H1 (cell line): Measurements from ENCODE around the gene GNGT2. TPM values are rescaled to one million over a fixed set of nuclear protein-coding genes. Genes with fewer than 3 reads are reported as not detected.

Experiments used
- CTCF ChIA-PET: fragments of 300-600 bp; sonication (Branson Sonifier 250); formaldehyde crosslinking; loops from one replicate; lab custom pipeline; 2021; ENCODE audit not compliant: partially characterized antibody; lab: Charles Lee
- POLR2A ChIA-PET: fragments of 300-600 bp; sonication (Branson Sonifier 250); formaldehyde crosslinking; loops from one replicate; lab custom pipeline; 2021; ENCODE audit warnings: inconsistent platforms; ENCODE audit not compliant: partially characterized antibody; lab: Charles Lee
- DNase-seq, 2 experiments: peaks; one replicate each; pipeline versions ENCODE4 v3.0.0 to v3.0.0-alpha.2; 2010 to 2022; ENCODE audit warnings: low spot score in 2 of 2, low read depth in 1 of 2, mixed read lengths in 1 of 2
- FAIRE-seq: peaks from 2 replicates; lab custom pipeline; 2011; peaks lifted over from hg19 to GRCh38; lab: Jason Lieb, UNC
- H2AFZ ChIP-seq: 2 replicates; pipeline ENCODE4 v1.8.1; 2012; ENCODE audit warnings: low read length, inconsistent platforms
- H2AK5ac ChIP-seq: 2 replicates; pipeline ENCODE4 v1.6.1; 2013; ENCODE audit warnings: low read depth, low read length
- H2BK120ac ChIP-seq: replicated peaks from 2 replicates; pipeline ENCODE3; 2013; ENCODE audit warnings: low read depth, low read length, inconsistent platforms
- H2BK12ac ChIP-seq: 2 replicates; pipeline ENCODE4 v1.6.1; 2013; ENCODE audit warnings: low read depth, low read length
- H2BK15ac ChIP-seq: 2 replicates; pipeline ENCODE4 v1.6.1; 2013; ENCODE audit warnings: low read length
- H2BK20ac ChIP-seq: 2 replicates; pipeline ENCODE4 v1.6.1; 2013; ENCODE audit warnings: low read length
- H2BK5ac ChIP-seq: 2 replicates; pipeline ENCODE4 v1.6.1; 2013; ENCODE audit warnings: low read depth, low read length
- H3K14ac ChIP-seq: 2 replicates; pipeline ENCODE4 v1.6.1; 2013; ENCODE audit warnings: inconsistent platforms; ENCODE audit not compliant: insufficient read length
- H3K18ac ChIP-seq: 2 replicates; pipeline ENCODE4 v1.6.1; 2013; ENCODE audit warnings: low read length; ENCODE audit errors: extremely low read depth
- H3K23ac ChIP-seq: 2 replicates; pipeline ENCODE4 v1.6.1; 2013; ENCODE audit warnings: inconsistent platforms; ENCODE audit not compliant: insufficient read length
- H3K23me2 ChIP-seq: 2 replicates; pipeline ENCODE4 v1.6.1; 2013; ENCODE audit warnings: low read depth, low read length
- H3K27ac ChIP-seq: 2 replicates; pipeline ENCODE4 v1.6.1; 2011; ENCODE audit warnings: low read depth, low read length, inconsistent platforms
- H3K27me3 ChIP-seq, 4 experiments: replicated peaks in 1 of 4; 1 replicate in 1 of 4; 2 replicates in 3 of 4; pipeline versions ENCODE4 v1.6.1 to v1.8.1; 2011 to 2013; ENCODE audit warnings: low read length in 3 of 4, mild to moderate bottlenecking in 3 of 4, inconsistent platforms in 2 of 4, mixed read lengths in 2 of 4, moderate library complexity in 1 of 4; ENCODE audit not compliant: control insufficient read depth in 3 of 4, insufficient read depth in 3 of 4; ENCODE audit errors: extremely low read depth in 1 of 4
- H3K36me3 ChIP-seq, 4 experiments: 2 replicates each; pipeline versions ENCODE4 v1.6.1 to v1.8.1; 2011 to 2013; ENCODE audit warnings: mild to moderate bottlenecking in 4 of 4, low read length in 3 of 4, moderate library complexity in 2 of 4, control low read depth in 1 of 4, inconsistent platforms in 1 of 4; ENCODE audit not compliant: insufficient read depth in 4 of 4, control insufficient read depth in 2 of 4
- H3K4ac ChIP-seq: replicated peaks from 2 replicates; pipeline ENCODE3; 2013; ENCODE audit warnings: low read length, low read depth, mixed read lengths, inconsistent platforms; ENCODE audit not compliant: insufficient read length
- H3K4me1 ChIP-seq, 4 experiments: replicated peaks in 1 of 4; 1 replicate in 1 of 4; 2 replicates in 3 of 4; pipeline versions ENCODE4 v1.6.1 to v1.8.1; 2011 to 2013; ENCODE audit warnings: low read length in 3 of 4, inconsistent platforms in 2 of 4, mixed read lengths in 1 of 4; ENCODE audit not compliant: insufficient read depth in 4 of 4, control insufficient read depth in 3 of 4
- H3K4me2 ChIP-seq, 2 experiments: 2 replicates each; pipeline versions ENCODE4 v1.6.1 to v1.8.1; 2011 to 2013; ENCODE audit warnings: low read depth in 2 of 2, low read length in 2 of 2, control low read depth in 1 of 2, inconsistent platforms in 1 of 2, mild to moderate bottlenecking in 1 of 2; ENCODE audit not compliant: insufficient read depth in 1 of 2
- H3K4me3 ChIP-seq, 4 experiments: fragments of 200-600, 300-600 bp in 1 of 4; sonication (generic), shearing (Covaris generic), sonication (Bioruptor Twin) in 1 of 4; 2 replicates each; pipeline versions ENCODE4 v1.5.1 to v1.8.1; 2011 to 2016; ENCODE audit warnings: low read length in 4 of 4, low read depth in 3 of 4, control low read depth in 2 of 4, inconsistent platforms in 2 of 4, mild to moderate bottlenecking in 2 of 4, mixed read lengths in 1 of 4, moderate library complexity in 1 of 4; ENCODE audit not compliant: insufficient read depth in 2 of 4; ENCODE audit errors: extremely low read depth in 1 of 4
- H3K56ac ChIP-seq: replicated peaks from 2 replicates; pipeline ENCODE3; 2013; ENCODE audit warnings: low read depth, mild to moderate bottlenecking, mixed read lengths, low read length, inconsistent platforms; ENCODE audit not compliant: insufficient read length
- H3K79me1 ChIP-seq: 2 replicates; pipeline ENCODE4 v1.6.1; 2013; ENCODE audit warnings: low read depth, low read length, control low read depth
- H3K79me2 ChIP-seq, 2 experiments: 2 replicates each; pipeline versions ENCODE4 v1.6.1 to v1.8.1; 2012 to 2013; ENCODE audit warnings: low read length in 2 of 2, mild to moderate bottlenecking in 2 of 2, inconsistent platforms in 1 of 2; ENCODE audit not compliant: insufficient read depth in 2 of 2, control insufficient read depth in 1 of 2
- H3K9ac ChIP-seq, 4 experiments: replicated peaks in 1 of 4; 1 replicate in 1 of 4; 2 replicates in 3 of 4; pipeline versions ENCODE4 v1.6.1 to v1.8.1; 2011 to 2013; ENCODE audit warnings: low read depth in 3 of 4, low read length in 3 of 4, control low read depth in 2 of 4, mild to moderate bottlenecking in 2 of 4, moderate library complexity in 2 of 4, inconsistent platforms in 1 of 4; ENCODE audit errors: extremely low read depth in 1 of 4
- H3K9me3 ChIP-seq, 2 experiments: 2 replicates each; pipeline versions ENCODE4 v1.6.1 to v1.8.1; 2012 to 2013; ENCODE audit warnings: mild to moderate bottlenecking in 2 of 2, moderate library complexity in 2 of 2, control low read depth in 1 of 2, inconsistent platforms in 1 of 2, low read depth in 1 of 2, low read length in 1 of 2, mixed read lengths in 1 of 2; ENCODE audit not compliant: insufficient read depth in 2 of 2
- H4K20me1 ChIP-seq, 2 experiments: replicated peaks in 1 of 2; 2 replicates each; pipeline versions ENCODE3 to v1.8.1; 2011 to 2013; ENCODE audit warnings: inconsistent platforms in 2 of 2, low read length in 2 of 2, mild to moderate bottlenecking in 1 of 2; ENCODE audit not compliant: insufficient read depth in 2 of 2, control insufficient read depth in 1 of 2
- H4K5ac ChIP-seq: 2 replicates; pipeline ENCODE4 v1.6.1; 2013; ENCODE audit warnings: low read length, low read depth, mixed read lengths, inconsistent platforms; ENCODE audit not compliant: insufficient read length
- H4K8ac ChIP-seq: 2 replicates; pipeline ENCODE4 v1.8.0; 2013; ENCODE audit warnings: mild to moderate bottlenecking, moderate library complexity, low read length, inconsistent platforms; ENCODE audit not compliant: insufficient read depth; ENCODE audit errors: extremely low read depth
- H4K91ac ChIP-seq: replicated peaks from 2 replicates; pipeline ENCODE3; 2013; ENCODE audit warnings: low read length, mixed read lengths, inconsistent platforms; ENCODE audit not compliant: insufficient read length
- ASH2L ChIP-seq: fragments of 200-600, 300-600 bp; sonication (generic); IDR thresholded peaks from one replicate; pipeline ENCODE4 v1.7.1; 2017; ENCODE audit warnings: low read length
- CBX5 ChIP-seq: fragments of 300-800, 300-1000 bp; sonication (generic); IDR thresholded peaks from 2 replicates; pipeline ENCODE4 v1.7.1; 2016; ENCODE audit warnings: antibody characterized with exemption, low read length, low read depth
- JUN ChIP-seq: IDR thresholded peaks from 2 replicates; pipeline ENCODE4 v1.6.1; 2011; ENCODE audit warnings: low read depth, mild to moderate bottlenecking, improper control_type of control experiment, low read length
- KDM4A ChIP-seq: IDR thresholded peaks from one replicate; pipeline ENCODE4 v1.7.1; 2012; ENCODE audit warnings: low read depth, mild to moderate bottlenecking, moderate library complexity, low read length, inconsistent platforms; ENCODE audit not compliant: severe bottlenecking
- SAP30 ChIP-seq: fragments of 300-600 bp; sonication (generic); IDR thresholded peaks from 2 replicates; pipeline ENCODE4 v1.7.1; 2012; ENCODE audit warnings: low read length, moderate library complexity, mild to moderate bottlenecking, inconsistent platforms; ENCODE audit not compliant: insufficient read depth, insufficient replicate concordance
- SIRT6 ChIP-seq: IDR thresholded peaks from one replicate; pipeline ENCODE4 v1.7.1; 2012; ENCODE audit warnings: low read length, inconsistent platforms
- TAF1 ChIP-seq: IDR thresholded peaks from 2 replicates; pipeline ENCODE4 v1.6.1; 2011; ENCODE audit warnings: mild to moderate bottlenecking, low read depth, low read length
- WGBS, 2 experiments: shearing (Covaris generic) in 1 of 2; methylation state at CpG; one replicate each; pipeline versions ENCODE4 v1.1.6 to v1.1.7; 2013 to 2015; ENCODE audit warnings: low lambda C conversion rate in 2 of 2, mixed read lengths in 2 of 2, inconsistent platforms in 1 of 2, low coverage in 1 of 2, missing lambda C conversion rate in 1 of 2; ENCODE audit not compliant: insufficient replicate concordance in 2 of 2, insufficient coverage in 1 of 2, insufficient read length in 1 of 2; ENCODE audit errors: extremely low coverage in 1 of 2, missing lambda C conversion rate in 1 of 2; 5-methylcytosine and 5-hydroxymethylcytosine counted together
- polyA plus RNA-seq, 7 experiments: library from polyadenylated mRNA; depleted of rRNA in 3 of 7; stranded (reverse) in 5 of 7; unstranded in 2 of 7; fragments of >200 nt in 5 of 7; fragments of 200-250 nt in 2 of 7; gene quantifications; 1 replicate in 5 of 7; 2 replicates in 1 of 7; 4 replicates in 1 of 7; pipeline versions ENCODE4 v1.2.1 to v1.2.3, GENCODE V29; 2011 to 2013; ENCODE audit warnings: missing spikeins in 2 of 7, mixed read lengths in 2 of 7
- total RNA-seq: library from RNA; stranded (reverse); fragmentation: NEBNext Ultra II Directional; extraction: Animal tissue kit (Norgen Biotek cat#: 25700); gene quantifications from 2 replicates; pipeline ENCODE4 v1.2.1, GENCODE V29; 2021
- TF ChIP-seq, protein P1 (sequence below): IDR thresholded peaks from 2 replicates; pipeline ENCODE4 v1.6.1; 2012; ENCODE audit warnings: inconsistent platforms
- TF ChIP-seq, protein P2 (sequence below): IDR thresholded peaks from 2 replicates; pipeline ENCODE4 v1.6.1; 2011; ENCODE audit warnings: low read length, improper control_type of control experiment

The GNGT2 gene
- total and polyA plus RNA-seq, 2 of the 8 experiments (the other 6 are each of a cell fraction or from before 2014, with no cell fraction given) = 1.3 to 1.4 TPM

DNA sequence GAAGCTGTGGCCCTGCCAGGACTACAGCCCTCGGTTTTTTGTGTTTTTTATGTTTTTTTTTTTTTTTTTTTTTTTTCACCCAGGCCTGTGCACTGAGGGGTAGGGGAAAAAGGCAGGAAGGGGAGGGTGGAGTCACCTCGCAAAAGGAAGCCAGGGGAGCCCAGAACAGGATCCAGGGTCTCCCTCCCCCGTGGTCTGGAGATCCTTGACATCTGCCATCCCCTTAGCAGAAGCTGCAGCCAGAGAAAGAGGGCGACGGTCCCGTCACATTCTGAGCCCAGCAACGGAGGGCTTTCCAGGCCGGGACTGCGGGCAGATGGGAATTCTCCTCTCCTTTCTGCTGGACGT, 49.3 kb upstream of the GNGT2 start:
- no peak overlapping the region for H4K5ac ChIP-seq
- H4K91ac ChIP-seq = no peak overlapping the region
- WGBS, 2 experiments = 15% methylated on average over 9 of the region's 10 CpGs; no CpG with 5 or more reads in 1 of the 2 experiments
- FAIRE-seq (no peak), DNase-seq (no peak)
- H2BK120ac ChIP-seq = no peak overlapping the region
- no peak overlapping the region for H3K4ac ChIP-seq
- H3K79me1 ChIP-seq = no peaks in the 10 kb centered on the region
- no peaks in the 10 kb centered on the region for H3K9me3 ChIP-seq
- H2BK12ac ChIP-seq = no peak overlapping the region
- H3K27me3 ChIP-seq = peaks cover 2 to 16% (median 13%) of the 10 kb centered on the region in 4 experiments; a peak in 6 of 7 replicates
- H4K8ac ChIP-seq = no peak overlapping the region
- H2BK20ac ChIP-seq = no peak overlapping the region
- no peak overlapping the region for H3K18ac ChIP-seq
- H3K23me2 ChIP-seq = peaks cover 6% of the 10 kb centered on the region; the same call in 1 of the 2 replicates
- H3K4me1 ChIP-seq = peaks cover 0 to 3% (median 1%) of the 10 kb centered on the region in 4 experiments; a peak in 1 of 7 replicates
- ChIA-PET CTCF (interaction anchor here (0.8 to 3.5 kb wide), 8 partner anchors 13 to 66 kb away, joined by 3 to 11 read pairs (median 4); no protein-coding TSS in a partner anchor), POLR2A (interaction anchor here (1.5 to 1.7 kb wide), 2 partner anchors 8 to 329 kb away, joined by 4 read pairs; no protein-coding TSS in a partner anchor)
- no peak overlapping the region for H2BK5ac ChIP-seq
- no peak overlapping the region for H3K27ac ChIP-seq
- 0 out of 2 replicates have a peak overlapping the region, but pooled peaks have one; percentile 85 for H2AFZ ChIP-seq
- H3K4me3 ChIP-seq = peak overlapping the region; percentile 46 to 67 (median 60); a peak in 7 of 8 replicates
- no peak overlapping the region for H2AK5ac ChIP-seq
- H3K56ac ChIP-seq = no peak overlapping the region
- H3K14ac ChIP-seq = no peak overlapping the region
- H2BK15ac ChIP-seq = no peak overlapping the region
- H4K20me1 ChIP-seq = no peaks in the 10 kb centered on the region
- no peak overlapping the region; a peak in 1 of 7 replicates for H3K9ac ChIP-seq
- H3K36me3 ChIP-seq = no peaks in the 10 kb centered on the region
- no peak overlapping the region for H3K23ac ChIP-seq
- H3K79me2 ChIP-seq = no peaks in the 10 kb centered on the region
- peak overlapping the region; percentile 45 to 82 for H3K4me2 ChIP-seq
- TF ChIP-seq SIRT6 = no peak
- TF ChIP-seq, protein P1, sequence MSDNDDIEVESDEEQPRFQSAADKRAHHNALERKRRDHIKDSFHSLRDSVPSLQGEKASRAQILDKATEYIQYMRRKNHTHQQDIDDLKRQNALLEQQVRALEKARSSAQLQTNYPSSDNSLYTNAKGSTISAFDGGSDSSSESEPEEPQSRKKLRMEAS = no peak
- TF ChIP-seq KDM4A = no peak
- TF ChIP-seq, protein P2, sequence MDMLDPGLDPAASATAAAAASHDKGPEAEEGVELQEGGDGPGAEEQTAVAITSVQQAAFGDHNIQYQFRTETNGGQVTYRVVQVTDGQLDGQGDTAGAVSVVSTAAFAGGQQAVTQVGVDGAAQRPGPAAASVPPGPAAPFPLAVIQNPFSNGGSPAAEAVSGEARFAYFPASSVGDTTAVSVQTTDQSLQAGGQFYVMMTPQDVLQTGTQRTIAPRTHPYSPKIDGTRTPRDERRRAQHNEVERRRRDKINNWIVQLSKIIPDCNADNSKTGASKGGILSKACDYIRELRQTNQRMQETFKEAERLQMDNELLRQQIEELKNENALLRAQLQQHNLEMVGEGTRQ = no peak
- no peak for TF ChIP-seq ASH2L
- TF ChIP-seq TAF1 = no peak
- TF ChIP-seq JUN = no peak
- no peak for TF ChIP-seq CBX5
- no peak for TF ChIP-seq SAP30
